Testis (tissue), 2 donors: ENCODE data around the gene LRGUK.

ENCODE experiments used
- CTCF ChIP-seq, 3 experiments: fragments of 450-650 bp in 2 of 3; fragments of 200-600 bp in 1 of 3; sonication (generic) in 1 of 3; IDR thresholded peaks; one replicate each; pipeline ENCODE4 v1.5.1; 2016 to 2019; ENCODE audit warnings: antibody characterized with exemption in 3 of 3, mild to moderate bottlenecking in 2 of 3, moderate library complexity in 1 of 3
- POLR2A ChIP-seq: fragments of 450-650 bp; IDR thresholded peaks from one replicate; pipeline ENCODE4 v1.6.1; 2017; ENCODE audit warnings: antibody characterized with exemption, mild to moderate bottlenecking, moderate library complexity

- TF ChIP-seq POLR2A (no peak), CTCF (IDR thresholded peaks at IDR 0.05) (no peak)
These were observed 119.6 kb downstream of the LRGUK start for GRCh38 chr7:134246761-134247160.
